Trophoblast cell (in vitro differentiated cells and primary cell): Measurements from ENCODE around the gene EMX1.

Experiments used
- DNase-seq, 2 donors: peaks; one replicate each; pipeline ENCODE4 v3.0.0-alpha.2; 2016
- H2AFZ ChIP-seq: 2 replicates; pipeline ENCODE4 v1.6.1; 2013; ENCODE audit warnings: low read length, moderate library complexity, mild to moderate bottlenecking; ENCODE audit not compliant: insufficient read depth, poor library complexity
- H2AK5ac ChIP-seq: 2 replicates; pipeline ENCODE4 v1.6.1; 2013; ENCODE audit warnings: mild to moderate bottlenecking, low read length
- H2BK120ac ChIP-seq: 2 replicates; pipeline ENCODE4 v1.6.1; 2013; ENCODE audit warnings: low read length, mild to moderate bottlenecking, moderate library complexity; ENCODE audit not compliant: insufficient read depth, poor library complexity
- H2BK12ac ChIP-seq: 2 replicates; pipeline ENCODE4 v1.6.1; 2013; ENCODE audit warnings: mild to moderate bottlenecking, low read length, moderate library complexity
- H2BK5ac ChIP-seq: 2 replicates; pipeline ENCODE4 v1.6.1; 2013; ENCODE audit warnings: low read length, low read depth, moderate library complexity, mild to moderate bottlenecking; ENCODE audit not compliant: poor library complexity
- H3K14ac ChIP-seq: 2 replicates; pipeline ENCODE4 v1.6.1; 2013; ENCODE audit warnings: mild to moderate bottlenecking, low read length
- H3K18ac ChIP-seq: 2 replicates; pipeline ENCODE4 v1.6.1; 2013; ENCODE audit warnings: mild to moderate bottlenecking, low read length
- H3K23ac ChIP-seq: 2 replicates; pipeline ENCODE4 v1.6.1; 2013; ENCODE audit warnings: low read length
- H3K27ac ChIP-seq: 2 replicates; pipeline ENCODE4 v1.5.1; 2013; ENCODE audit warnings: low read depth, mild to moderate bottlenecking, inconsistent platforms, low read length, moderate library complexity
- H3K27me3 ChIP-seq: 2 replicates; pipeline ENCODE4 v1.6.1; 2013; ENCODE audit warnings: inconsistent platforms, mild to moderate bottlenecking, low read length, moderate library complexity; ENCODE audit not compliant: insufficient read depth
- H3K36me3 ChIP-seq, 2 experiments: 1 replicate in 1 of 2; 2 replicates in 1 of 2; pipeline ENCODE4 v1.6.1; 2013; ENCODE audit warnings: low read length in 2 of 2, mild to moderate bottlenecking in 2 of 2, moderate library complexity in 1 of 2; ENCODE audit not compliant: insufficient read depth in 2 of 2, control insufficient read depth in 1 of 2
- H3K4ac ChIP-seq: 2 replicates; pipeline ENCODE4 v1.6.1; 2013; ENCODE audit warnings: low read depth, mild to moderate bottlenecking, low read length, moderate library complexity
- H3K4me1 ChIP-seq, 2 experiments: 1 replicate in 1 of 2; 2 replicates in 1 of 2; pipeline ENCODE4 v1.6.1; 2013; ENCODE audit warnings: low read length in 2 of 2, mild to moderate bottlenecking in 2 of 2, moderate library complexity in 1 of 2; ENCODE audit not compliant: insufficient read depth in 2 of 2, control insufficient read depth in 1 of 2
- H3K4me2 ChIP-seq: 2 replicates; pipeline ENCODE4 v1.6.1; 2013; ENCODE audit warnings: inconsistent platforms, mild to moderate bottlenecking, low read length, moderate library complexity
- H3K4me3 ChIP-seq: 2 replicates; pipeline ENCODE4 v1.5.1; 2013; ENCODE audit warnings: mild to moderate bottlenecking, low read depth, low read length, inconsistent platforms
- H3K79me1 ChIP-seq: one replicate; pipeline ENCODE4 v1.6.1; 2013; ENCODE audit warnings: low read length
- H3K79me2 ChIP-seq: 2 replicates; pipeline ENCODE4 v1.6.1; 2013; ENCODE audit warnings: low read length, mild to moderate bottlenecking; ENCODE audit not compliant: control insufficient read depth, insufficient read depth, poor library complexity
- H3K9ac ChIP-seq: 2 replicates; pipeline ENCODE4 v1.6.1; 2013; ENCODE audit warnings: mild to moderate bottlenecking, low read length
- H3K9me3 ChIP-seq: 2 replicates; pipeline ENCODE4 v1.6.1; 2013; ENCODE audit warnings: low read depth, mild to moderate bottlenecking, control low read depth, inconsistent platforms, low read length; ENCODE audit not compliant: insufficient read depth
- H4K12ac ChIP-seq: 2 replicates; pipeline ENCODE4 v1.6.1; 2013; ENCODE audit warnings: low read depth, mild to moderate bottlenecking, low read length, moderate library complexity
- H4K8ac ChIP-seq: 2 replicates; pipeline ENCODE4 v1.6.1; 2013; ENCODE audit warnings: low read depth, mild to moderate bottlenecking, low read length, moderate library complexity
- H4K91ac ChIP-seq: one replicate; pipeline ENCODE4 v1.6.1; 2013; ENCODE audit warnings: low read depth, mild to moderate bottlenecking, low read length, moderate library complexity
- WGBS: extraction: QIAGEN DNeasy Blood & Tissue Kit; methylation state at CpG from one replicate; pipeline ENCODE4 v1.1.7; 2013; ENCODE audit warnings: missing lambda C conversion rate; ENCODE audit not compliant: insufficient read length, insufficient coverage; ENCODE audit errors: extremely low coverage; 5-methylcytosine and 5-hydroxymethylcytosine counted together

EMX1 gene

DNA sequence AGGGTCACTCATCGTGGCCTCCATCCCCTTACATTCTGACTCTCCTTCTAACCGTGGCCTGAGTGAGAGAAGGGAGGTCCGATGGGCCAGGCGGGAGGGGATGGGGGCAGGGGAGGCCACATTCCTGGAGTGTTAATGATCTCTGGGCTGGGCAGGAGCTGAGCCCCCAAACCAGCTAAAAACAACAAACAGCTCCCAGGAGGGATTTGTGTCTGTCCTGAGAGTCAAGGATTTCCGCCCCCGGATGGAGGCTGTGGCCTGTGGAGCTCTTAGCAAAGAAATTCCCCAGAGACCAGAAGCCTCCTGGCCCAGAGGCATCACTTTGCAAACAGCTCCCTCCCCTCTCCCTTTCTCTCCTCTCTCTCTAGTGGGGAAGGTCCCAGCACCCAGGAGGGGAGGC lies 23.5 kb downstream of the EMX1 start:
- no peak overlapping the region for H3K14ac ChIP-seq
- no peak overlapping the region for H3K4me3 ChIP-seq
- H4K91ac ChIP-seq = no peak overlapping the region
- WGBS = no CpG with 5 or more reads among the region's 6 CpGs
- no peaks in the 10 kb centered on the region for H3K9me3 ChIP-seq
- H3K4me1 ChIP-seq = peaks cover 4 to 7% of the 10 kb centered on the region in 2 experiments
- no peak overlapping the region for H2BK120ac ChIP-seq
- H3K27ac ChIP-seq = no peak overlapping the region
- H3K9ac ChIP-seq = no peak overlapping the region
- DNase-seq = no peak
- no peaks in the 10 kb centered on the region for H3K79me2 ChIP-seq
- H4K8ac ChIP-seq = no peak overlapping the region
- H2BK5ac ChIP-seq = no peak overlapping the region
- H3K36me3 ChIP-seq = peaks cover 0 to 2% of the 10 kb centered on the region in 2 experiments
- no peak overlapping the region for H3K4me2 ChIP-seq
- H2BK12ac ChIP-seq = no peak overlapping the region
- no peak overlapping the region for H3K23ac ChIP-seq
- no peak overlapping the region for H3K18ac ChIP-seq
- no peak overlapping the region for H3K4ac ChIP-seq
- no peak overlapping the region for H2AK5ac ChIP-seq
- H3K27me3 ChIP-seq = no peaks in the 10 kb centered on the region
- H2AFZ ChIP-seq = no peak overlapping the region
- H3K79me1 ChIP-seq = no peaks in the 10 kb centered on the region
- no peak overlapping the region for H4K12ac ChIP-seq

DNA sequence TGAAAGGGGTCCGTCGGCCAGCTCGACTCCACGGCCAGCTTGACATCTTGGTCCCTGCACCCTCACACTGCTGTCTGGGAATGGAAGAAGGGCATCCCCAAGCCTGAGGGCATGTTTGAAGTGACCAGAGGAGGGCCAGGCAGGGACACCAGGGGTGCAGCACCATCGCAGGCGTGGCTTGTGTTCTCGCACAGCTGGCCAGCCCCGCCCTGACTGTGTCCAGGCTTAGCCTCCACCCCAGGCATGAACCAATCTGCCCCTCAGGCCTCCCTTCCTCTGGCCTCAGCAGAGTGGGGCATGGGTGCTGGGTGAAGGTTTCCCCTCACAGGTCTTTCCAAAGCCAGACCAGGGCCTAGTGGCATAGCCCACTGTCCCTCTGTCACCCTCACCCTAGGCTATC lies 25.0 kb downstream of the EMX1 start:
- H3K4me3 ChIP-seq = no peak overlapping the region
- no peaks in the 10 kb centered on the region for H3K79me2 ChIP-seq
- no peak overlapping the region for H3K23ac ChIP-seq
- no peak overlapping the region for H2BK12ac ChIP-seq
- H3K36me3 ChIP-seq = peaks cover 0 to 2% of the 10 kb centered on the region in 2 experiments
- peaks cover 4% of the 10 kb centered on the region in 2 experiments for H3K4me1 ChIP-seq
- no peaks in the 10 kb centered on the region for H3K27me3 ChIP-seq
- H3K4ac ChIP-seq = no peak overlapping the region
- H4K8ac ChIP-seq = no peak overlapping the region
- H4K12ac ChIP-seq = no peak overlapping the region
- WGBS = no CpG with 5 or more reads among the region's 8 CpGs
- H3K14ac ChIP-seq = no peak overlapping the region
- no peak overlapping the region for H2AFZ ChIP-seq
- no peak overlapping the region for H2BK120ac ChIP-seq
- no peak overlapping the region for H4K91ac ChIP-seq
- H3K4me2 ChIP-seq = no peak overlapping the region
- no peak for DNase-seq
- no peak overlapping the region for H3K18ac ChIP-seq
- H3K27ac ChIP-seq = no peak overlapping the region
- no peak overlapping the region for H2AK5ac ChIP-seq
- no peaks in the 10 kb centered on the region for H3K79me1 ChIP-seq
- peak overlapping the region; percentile 14 for H3K9ac ChIP-seq
- peaks cover 2% of the 10 kb centered on the region for H3K9me3 ChIP-seq
- H2BK5ac ChIP-seq = no peak overlapping the region

DNA sequence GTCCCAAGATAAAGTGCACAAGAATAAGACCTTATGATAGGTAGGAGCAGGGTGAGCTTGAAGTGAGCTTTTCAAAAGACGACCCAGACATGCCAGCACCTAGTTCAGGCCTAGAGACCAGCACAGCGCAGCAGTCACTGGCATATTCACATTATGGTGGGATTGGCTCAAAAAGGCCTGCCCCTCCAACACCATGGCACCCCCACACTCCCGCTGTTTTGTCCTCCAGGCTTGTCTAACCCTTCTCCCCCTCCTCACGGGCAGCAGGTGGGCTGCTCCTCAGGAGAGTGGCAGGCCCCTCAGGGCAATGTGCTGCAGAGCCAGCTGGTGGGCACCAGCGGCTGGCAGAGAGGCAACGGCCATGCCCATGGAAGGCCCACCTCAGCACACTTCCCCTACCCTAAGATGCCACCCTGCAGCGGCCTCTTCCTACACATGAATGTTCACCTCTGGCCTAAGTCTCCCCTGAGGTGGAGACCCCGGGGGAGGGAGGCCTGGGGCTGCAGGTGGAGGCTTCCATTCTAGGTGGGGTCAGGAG lies 25.6 kb downstream of the EMX1 start:
- H3K4me1 ChIP-seq = peaks cover 4% of the 10 kb centered on the region in 2 experiments
- H2BK12ac ChIP-seq = no peak overlapping the region
- H3K36me3 ChIP-seq = peaks cover 0 to 2% of the 10 kb centered on the region in 2 experiments
- no peak overlapping the region for H3K4me3 ChIP-seq
- H2BK5ac ChIP-seq = no peak overlapping the region
- H4K12ac ChIP-seq = no peak overlapping the region
- no peak overlapping the region for H2AK5ac ChIP-seq
- H3K27ac ChIP-seq = no peak overlapping the region
- H3K18ac ChIP-seq = no peak overlapping the region
- H3K14ac ChIP-seq = no peak overlapping the region
- no peaks in the 10 kb centered on the region for H3K79me1 ChIP-seq
- H4K91ac ChIP-seq = no peak overlapping the region
- no peaks in the 10 kb centered on the region for H3K79me2 ChIP-seq
- H2AFZ ChIP-seq = no peak overlapping the region
- no peak overlapping the region for H3K9ac ChIP-seq
- no peaks in the 10 kb centered on the region for H3K27me3 ChIP-seq
- H4K8ac ChIP-seq = no peak overlapping the region
- H3K23ac ChIP-seq = no peak overlapping the region
- peaks cover 2% of the 10 kb centered on the region for H3K9me3 ChIP-seq
- H3K4ac ChIP-seq = no peak overlapping the region
- no peak overlapping the region for H3K4me2 ChIP-seq
- no peak overlapping the region for H2BK120ac ChIP-seq
- DNase-seq = no peak
- WGBS = no CpG with 5 or more reads among the region's 8 CpGs

GRCh38 chr2:72943540-72944395 lies 26.4 kb downstream of the EMX1 start:
- Histone ChIP-seq H3K4me1 (peaks cover 4% of the 10 kb centered on the region in 2 experiments), H3K9ac (no peak overlapping the region), H3K18ac (no peak overlapping the region), H3K4me2 (no peak overlapping the region), H2BK120ac (no peak overlapping the region), H3K4ac (no peak overlapping the region), H3K79me1 (no peaks in the 10 kb centered on the region), H2BK5ac (no peak overlapping the region), H3K9me3 (peaks cover 2% of the 10 kb centered on the region), H3K14ac (no peak overlapping the region), H4K12ac (no peak overlapping the region), H3K27me3 (no peaks in the 10 kb centered on the region), H2BK12ac (no peak overlapping the region), H4K91ac (no peak overlapping the region), H3K36me3 (peaks cover 0 to 2% of the 10 kb centered on the region in 2 experiments), H3K4me3 (no peak overlapping the region), H2AK5ac (no peak overlapping the region), H2AFZ (no peak overlapping the region), H3K79me2 (no peaks in the 10 kb centered on the region), H3K23ac (no peak overlapping the region), H3K27ac (no peak overlapping the region), H4K8ac (no peak overlapping the region)
- DNase-seq = no peak
- no CpG with 5 or more reads among the region's 7 CpGs for WGBS
